GM12892 (cell line): ENCODE data around the gene ZDHHC17.

Source experiments
- POLR2AphosphoS5 ChIP-seq: IDR thresholded peaks from 2 replicates; pipeline ENCODE4 v1.6.1; 2011; ENCODE audit warnings: low read depth, low read length, control low read depth
- TAF1 ChIP-seq: IDR thresholded peaks from 2 replicates; pipeline ENCODE4 v1.6.1; 2011; ENCODE audit warnings: low read depth, mild to moderate bottlenecking, control low read depth, low read length, borderline replicate concordance

DNA sequence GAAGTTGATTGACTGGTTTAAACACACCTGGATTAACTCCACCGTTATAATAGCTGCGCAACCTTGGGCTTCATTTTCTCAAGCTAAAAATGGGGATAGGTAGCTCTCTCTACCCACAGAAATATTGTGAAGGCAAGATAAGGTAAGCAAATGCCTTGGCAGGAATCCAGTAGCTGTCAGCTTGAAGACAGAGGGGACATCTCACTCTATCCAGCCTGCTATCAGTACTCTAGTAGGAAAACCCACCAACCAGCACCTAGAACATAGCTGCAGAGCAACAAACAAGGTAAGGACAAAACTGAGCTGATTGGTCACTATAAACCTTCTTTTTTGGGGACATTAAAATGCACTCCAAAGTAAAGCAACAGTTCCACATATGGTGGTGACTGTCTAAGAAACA is 107.2 kb downstream of the ZDHHC17 start:
- TF ChIP-seq POLR2AphosphoS5: no peak
- TF ChIP-seq TAF1: no peak
